ENCODE measurements around the gene DDC. TPM values are rescaled to one million over a fixed set of nuclear protein-coding genes. Genes with fewer than 3 reads are reported as not detected.

DDC gene
- total and polyA plus RNA-seq, 2 donors (not counting 3 experiments of a cell fraction or from before 2014, with no cell fraction given) = not detected

GRCh38 chr7:50502947-50503346 is 62.3 kb downstream of the DDC start:
- Histone ChIP-seq H2AFZ (ENCODE audit: low read depth, low read length) (no peak overlapping the region), H4K20me1 (replicated peaks; ENCODE audit: control insufficient read depth, extremely low read depth, insufficient read depth, low read length) (no peaks in the 10 kb centered on the region)
- POLR2A ChIA-PET = interaction anchor here (0.6 kb wide), 1 partner anchor 70 kb away, joined by 3 read pairs; no protein-coding TSS in a partner anchor

More at GRCh38 chr7:50502947-50503346, 62.3 kb downstream of the DDC start:
- no peaks in the 10 kb centered on the region for H3K36me3 ChIP-seq (ENCODE audit: control insufficient read depth in 2 of 2, extremely low read depth in 1 of 2, insufficient read depth in 2 of 2, low read length in 2 of 2)
- no peak for FAIRE-seq
- H3K9me3 ChIP-seq (replicated peaks; ENCODE audit: control insufficient read depth, insufficient read depth, low read length) = no peaks in the 10 kb centered on the region
- TF ChIP-seq JUN (IDR thresholded peaks at IDR 0.05; ENCODE audit: borderline replicate concordance, insufficient read depth, insufficient read length, low read depth) (no peak), POLR2AphosphoS5 (IDR thresholded peaks at IDR 0.05; ENCODE audit: insufficient read depth, low read depth, low read length) (no peak), FOS (IDR thresholded peaks at IDR 0.05; ENCODE audit: borderline replicate concordance, insufficient read depth, low read length) (no peak), GATA2 (IDR thresholded peaks at IDR 0.05; ENCODE audit: insufficient read depth, insufficient read length, low read depth, low read length) (no peak), MYC (IDR thresholded peaks at IDR 0.05; ENCODE audit: low read depth, low read length) (no peak), MAX (IDR thresholded peaks at IDR 0.05; ENCODE audit: insufficient read depth, insufficient read length) (no peak), EZH2 (IDR thresholded peaks at IDR 0.05; ENCODE audit: borderline replicate concordance, low read depth, low read length, severe bottlenecking) (no peak), POLR2A (IDR thresholded peaks at IDR 0.05; ENCODE audit: low read depth, low read length) (no peak)
- TF ChIP-seq, protein P1, sequence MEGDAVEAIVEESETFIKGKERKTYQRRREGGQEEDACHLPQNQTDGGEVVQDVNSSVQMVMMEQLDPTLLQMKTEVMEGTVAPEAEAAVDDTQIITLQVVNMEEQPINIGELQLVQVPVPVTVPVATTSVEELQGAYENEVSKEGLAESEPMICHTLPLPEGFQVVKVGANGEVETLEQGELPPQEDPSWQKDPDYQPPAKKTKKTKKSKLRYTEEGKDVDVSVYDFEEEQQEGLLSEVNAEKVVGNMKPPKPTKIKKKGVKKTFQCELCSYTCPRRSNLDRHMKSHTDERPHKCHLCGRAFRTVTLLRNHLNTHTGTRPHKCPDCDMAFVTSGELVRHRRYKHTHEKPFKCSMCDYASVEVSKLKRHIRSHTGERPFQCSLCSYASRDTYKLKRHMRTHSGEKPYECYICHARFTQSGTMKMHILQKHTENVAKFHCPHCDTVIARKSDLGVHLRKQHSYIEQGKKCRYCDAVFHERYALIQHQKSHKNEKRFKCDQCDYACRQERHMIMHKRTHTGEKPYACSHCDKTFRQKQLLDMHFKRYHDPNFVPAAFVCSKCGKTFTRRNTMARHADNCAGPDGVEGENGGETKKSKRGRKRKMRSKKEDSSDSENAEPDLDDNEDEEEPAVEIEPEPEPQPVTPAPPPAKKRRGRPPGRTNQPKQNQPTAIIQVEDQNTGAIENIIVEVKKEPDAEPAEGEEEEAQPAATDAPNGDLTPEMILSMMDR (IDR thresholded peaks at IDR 0.05; ENCODE audit: extremely low read depth in 1 of 2, insufficient read depth in 1 of 2, low read depth in 1 of 2, low read length in 2 of 2) = no peak
- CTCF ChIA-PET = interaction anchor here (0.9 to 1.3 kb wide), 5 partner anchors 12 to 35 kb away, joined by 3 to 8 read pairs (median 3); no protein-coding TSS in a partner anchor
- no TSS peak for BruUV-seq (replicated peaks)
- peaks cover 11% of the 10 kb centered on the region for H3K4me1 ChIP-seq (ENCODE audit: control insufficient read depth, extremely low read depth, insufficient read depth, low read length)
- no peak overlapping the region for H3K4me3 ChIP-seq (replicated peaks in 1 of 3; ENCODE audit: insufficient read depth in 1 of 3, low read depth in 1 of 3, low read length in 3 of 3)
- no peaks in the 10 kb centered on the region for H3K27me3 ChIP-seq (ENCODE audit: control insufficient read depth in 2 of 2, insufficient read depth in 2 of 2, low read length in 2 of 2)
- H3K9me1 ChIP-seq (replicated peaks; ENCODE audit: control insufficient read depth, extremely low read depth, insufficient read depth, low read length) = no peaks in the 10 kb centered on the region
- H3K4me2 ChIP-seq (ENCODE audit: insufficient read depth, low read length) = no peak overlapping the region
- intact Hi-C loops (cut with micrococcal nuclease) = no loop called here
- DNase-seq (ENCODE audit: low read depth, low spot score) = no peak
- dilution Hi-C loops (cut with MboI; ENCODE audit: extremely low pct_ligation_motif_present, low sequenced_read_pairs) = no loop called here
- no peak overlapping the region for H3K9ac ChIP-seq (replicated peaks; ENCODE audit: extremely low read depth, insufficient read depth, low read length)
- H3K79me2 ChIP-seq (ENCODE audit: control insufficient read depth, insufficient read depth, low read length) = no peaks in the 10 kb centered on the region
- H3K27ac ChIP-seq (ENCODE audit: insufficient read depth, low read depth, low read length) = no peak overlapping the region
